ENCODE data around the gene KCNJ12.

The KCNJ12 gene

GRCh38 chr17:21457051-21458026 is 81.2 kb downstream of the KCNJ12 start (continued):
- TF ChIP-seq ZNF274 (IDR thresholded peaks at IDR 0.05; ENCODE audit: low read length), result no peak
- TF ChIP-seq ZNF274 (tag by site-specific recombination; IDR thresholded peaks at IDR 0.05; ENCODE audit: borderline replicate concordance), result no peak
- TF ChIP-seq ZNF707 (tag by site-specific recombination; IDR thresholded peaks at IDR 0.05), result no peak
- peak; percentile 73; the same call in 1 of the 2 replicates for TF ChIP-seq ZNF449 (tag by site-specific recombination; IDR thresholded peaks at IDR 0.05)
- TF ChIP-seq ZNF354C (tag by site-specific recombination; IDR thresholded peaks at IDR 0.05; ENCODE audit: borderline replicate concordance, low read depth), result no peak
- TF ChIP-seq PRDM2 (tag by site-specific recombination; IDR thresholded peaks at IDR 0.05; ENCODE audit: borderline replicate concordance), result peak; percentile 81; the same call in 1 of the 2 replicates
- no peak for TF ChIP-seq ZNF202 (tag by site-specific recombination; IDR thresholded peaks at IDR 0.05; ENCODE audit: borderline replicate concordance)
- TF ChIP-seq ZBTB1 (tag by site-specific recombination; IDR thresholded peaks at IDR 0.05), result peak; percentile 85; the same call in 1 of the 2 replicates
- TF ChIP-seq ZNF549 (tag by site-specific recombination; IDR thresholded peaks at IDR 0.05), result no peak
- peak; percentile 92; the same call in 1 of the 2 replicates for TF ChIP-seq ZNF610 (tag by site-specific recombination; IDR thresholded peaks at IDR 0.05; ENCODE audit: borderline replicate concordance)
- no peak for TF ChIP-seq ZNF658 (tag by site-specific recombination; IDR thresholded peaks at IDR 0.05)
- TF ChIP-seq ZBTB48 (tag by site-specific recombination; IDR thresholded peaks at IDR 0.05), result peak; percentile 18; the same call in 1 of the 2 replicates
- TF ChIP-seq, protein P1, sequence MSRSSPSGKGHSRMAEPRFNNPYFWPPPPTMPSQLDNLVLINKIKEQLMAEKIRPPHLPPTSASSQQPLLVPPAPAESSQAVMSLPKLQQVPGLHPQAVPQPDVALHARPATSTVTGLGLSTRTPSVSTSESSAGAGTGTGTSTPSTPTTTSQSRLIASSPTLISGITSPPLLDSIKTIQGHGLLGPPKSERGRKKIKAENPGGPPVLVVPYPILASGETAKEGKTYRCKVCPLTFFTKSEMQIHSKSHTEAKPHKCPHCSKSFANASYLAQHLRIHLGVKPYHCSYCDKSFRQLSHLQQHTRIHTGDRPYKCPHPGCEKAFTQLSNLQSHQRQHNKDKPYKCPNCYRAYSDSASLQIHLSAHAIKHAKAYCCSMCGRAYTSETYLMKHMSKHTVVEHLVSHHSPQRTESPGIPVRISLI (tag by site-specific recombination; IDR thresholded peaks at IDR 0.05), result no peak
- no peak for TF ChIP-seq ZNF114 (tag by site-specific recombination; IDR thresholded peaks at IDR 0.05)
- no peak for TF ChIP-seq ZNF16 (tag by site-specific recombination; IDR thresholded peaks at IDR 0.05; ENCODE audit: low read depth)
- TF ChIP-seq, protein P2, sequence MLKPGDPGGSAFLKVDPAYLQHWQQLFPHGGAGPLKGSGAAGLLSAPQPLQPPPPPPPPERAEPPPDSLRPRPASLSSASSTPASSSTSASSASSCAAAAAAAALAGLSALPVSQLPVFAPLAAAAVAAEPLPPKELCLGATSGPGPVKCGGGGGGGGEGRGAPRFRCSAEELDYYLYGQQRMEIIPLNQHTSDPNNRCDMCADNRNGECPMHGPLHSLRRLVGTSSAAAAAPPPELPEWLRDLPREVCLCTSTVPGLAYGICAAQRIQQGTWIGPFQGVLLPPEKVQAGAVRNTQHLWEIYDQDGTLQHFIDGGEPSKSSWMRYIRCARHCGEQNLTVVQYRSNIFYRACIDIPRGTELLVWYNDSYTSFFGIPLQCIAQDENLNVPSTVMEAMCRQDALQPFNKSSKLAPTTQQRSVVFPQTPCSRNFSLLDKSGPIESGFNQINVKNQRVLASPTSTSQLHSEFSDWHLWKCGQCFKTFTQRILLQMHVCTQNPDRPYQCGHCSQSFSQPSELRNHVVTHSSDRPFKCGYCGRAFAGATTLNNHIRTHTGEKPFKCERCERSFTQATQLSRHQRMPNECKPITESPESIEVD (tag by site-specific recombination; IDR thresholded peaks at IDR 0.05), result no peak
- TF ChIP-seq PATZ1 (tag by site-specific recombination; IDR thresholded peaks at IDR 0.05), result peak; percentile 63
- TF ChIP-seq ZNF837 (tag by site-specific recombination; IDR thresholded peaks at IDR 0.05), result no peak
- peak; percentile 87 for TF ChIP-seq TSHZ1 (tag by site-specific recombination; IDR thresholded peaks at IDR 0.05; ENCODE audit: borderline replicate concordance)
- no peak for TF ChIP-seq ZNF510 (tag by site-specific recombination; IDR thresholded peaks at IDR 0.05; ENCODE audit: insufficient replicate concordance)
- TF ChIP-seq ZNF350 (tag by site-specific recombination; IDR thresholded peaks at IDR 0.05), result no peak
